Heart left ventricle (tissue), 16 donors: ENCODE data around the gene CYSRT1. TPM values are rescaled to one million over a fixed set of nuclear protein-coding genes. Genes with fewer than 3 reads are reported as not detected.

Source experiments
- ATAC-seq, 4 donors: fragments of 200-7000 bp; cut with Tn5 transposase; one replicate each; pipeline ENCODE4 v1.9.1; 2020 to 2022; ENCODE audit warnings: moderate library complexity in 4 of 4, mild to moderate bottlenecking in 3 of 4, moderate number of reproducible peaks in 1 of 4
- DNase-seq, 5 donors: peaks; one replicate each; pipeline ENCODE4 v3.0.0-alpha.2; 2020
- H3K27ac ChIP-seq, 12 donors: fragments of 200-600 bp; sonication (generic) in 4 of 12; one replicate each; pipeline versions ENCODE4 v1.5.0 to v1.8.0; 2016 to 2022; ENCODE audit warnings: mild to moderate bottlenecking in 2 of 12
- H3K27me3 ChIP-seq, 9 donors: fragments of 200-600 bp; sonication (generic) in 2 of 9; one replicate each; pipeline versions ENCODE4 v1.5.1 to v1.8.0; 2016 to 2022; ENCODE audit warnings: mild to moderate bottlenecking in 3 of 9
- H3K36me3 ChIP-seq, 9 donors: fragments of 200-600 bp; sonication (generic) in 2 of 9; one replicate each; pipeline versions ENCODE4 v1.5.0 to v1.8.0; 2018 to 2022; ENCODE audit warnings: mild to moderate bottlenecking in 2 of 9
- H3K4me1 ChIP-seq, 12 donors: fragments of 200-600 bp; sonication (generic) in 4 of 12; one replicate each; pipeline versions ENCODE4 v1.5.0 to v1.8.0; 2016 to 2022; ENCODE audit warnings: mild to moderate bottlenecking in 3 of 12
- H3K4me3 ChIP-seq, 12 donors: fragments of 200-600 bp; sonication (generic) in 4 of 12; one replicate each; pipeline versions ENCODE4 v1.5.0 to v1.8.0; 2017 to 2022; ENCODE audit warnings: mild to moderate bottlenecking in 9 of 12, moderate library complexity in 4 of 12
- H3K9me3 ChIP-seq, 12 donors: fragments of 200-600 bp; sonication (generic) in 4 of 12; one replicate each; pipeline versions ENCODE4 v1.5.0 to v1.8.0; 2016 to 2022; ENCODE audit warnings: mild to moderate bottlenecking in 1 of 12
- POLR2A ChIP-seq, 2 donors: fragments of 450-650 bp; IDR thresholded peaks; one replicate each; pipeline ENCODE4 v1.6.1; 2017; ENCODE audit warnings: antibody characterized with exemption in 2 of 2, mild to moderate bottlenecking in 2 of 2, moderate library complexity in 2 of 2
- WGBS, 4 donors: extraction: QIAGEN DNeasy Blood & Tissue Kit in 2 of 4; methylation state at CpG; one replicate each; pipeline versions ENCODE4 v1.1.5 to v1.1.7; 2013 to 2018; 5-methylcytosine and 5-hydroxymethylcytosine counted together
- intact Hi-C, 10 donors: fragments of 100-400 bp; cut with DNase I; formaldehyde crosslinking; loops; one replicate each; pipeline versions ENCODE4 v1.11.1 to v1.14.2; 2022
- polyA plus RNA-seq, 2 donors: library from polyadenylated mRNA; stranded (reverse); fragments of 200-250 nt; gene quantifications; one replicate each; pipeline ENCODE4 v1.2.3, GENCODE V29; 2013
- total RNA-seq, 9 donors: library from RNA; depleted of rRNA in 2 of 9; stranded (reverse); fragments of >200 nt in 2 of 9; fragmentation: NEBNext Ultra II Directional in 3 of 9; extraction: Animal tissue kit (Norgen Biotek cat#: 25700) in 3 of 9; gene quantifications; one replicate each; pipeline versions ENCODE4 v1.1.0 to v1.2.4, GENCODE V29; 2016 to 2023
- TF ChIP-seq, protein P1 (sequence below), 12 donors: fragments of 200-600 bp; sonication (generic) in 4 of 12; IDR thresholded peaks; one replicate each; pipeline versions ENCODE4 v1.5.0 to v1.8.0; 2018 to 2022; ENCODE audit warnings: antibody characterized with exemption in 12 of 12, mild to moderate bottlenecking in 5 of 12
- donor health status: ischemic (EF 13 %, LVEDD 7.1; RV severe dilation, severe dysfunction).
- donor health status: healthy with polysubstance abuse.
- donor health status: DM: no; HTN: yes; CAD: no.
- donor health status: DM: no; HTN: no; CAD: no.
- donor health status: ischemic (EF 25% LVEDD 6.9; RV normal size, moderate dysfunction).
- donor health status: ischemic (EF 25% LVEDD 5.7; RV mildly dilated, moderate dysfunction).
- donor health status: healthy.
- donor health status: DM: yes; HTN: yes; CAD: no.
- donor health status: ischemic (EF 35%, LVEDD 5.7; RV mildly dilated, moderate dysfunction).
- donor health status: nonischemic (EF 11% LVEDD 7.7; RV severe dilation, severe dysfunction).
- donor health status: DM: yes; HTN: yes; CAD: no.
- donor health status: PGD.
- donor health status: ischemic (EF 29% LVEDD 5.4; RV normal size, mild dysfunction).
- donor health status: nonischemic (EF 23%, LVEDD 6.1; RV moderate dilation, normal function).

CYSRT1 gene
- total and polyA plus RNA-seq, 11 donors, result 0.14 to 0.61 (median 0.27) TPM; not detected in 3

DNA sequence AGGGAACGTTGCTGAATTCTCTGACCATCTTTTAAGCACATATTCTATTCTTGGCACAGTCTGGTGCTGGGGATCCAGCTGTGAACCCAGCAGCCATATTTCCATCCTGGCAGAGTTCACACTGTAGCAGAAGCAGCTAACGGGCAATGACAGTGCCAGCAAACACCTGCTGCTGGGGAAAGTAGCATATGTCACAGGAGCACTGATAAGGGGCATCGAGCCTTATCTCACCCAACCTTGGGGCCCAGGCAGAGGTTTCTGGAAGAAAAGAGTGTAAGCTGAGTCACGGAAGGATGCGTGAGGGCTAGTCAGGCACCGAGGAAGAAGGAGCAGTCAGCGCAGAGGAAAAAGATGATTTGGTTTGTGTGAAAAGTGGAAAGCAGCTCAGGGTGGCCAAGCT, 18.4 kb upstream of the CYSRT1 start:
- 66 to 69% (median 67%) methylated on average over 7 of the region's 7 CpGs for WGBS, 4 donors
- H3K27ac ChIP-seq, result no peak overlapping the region
- peaks cover 0 to 24% (median 0%) of the 10 kb centered on the region in 9 donors for H3K36me3 ChIP-seq
- H3K4me1 ChIP-seq, result peaks cover 7 to 57% (median 44%) of the 10 kb centered on the region in 12 donors
- peak overlapping the region in 9 of 12 donors; percentile 73 to 100 (median 98) for H3K4me3 ChIP-seq
- DNase-seq (no peak), ATAC-seq (no peak)
- H3K27me3 ChIP-seq, result no peaks in the 10 kb centered on the region
- intact Hi-C loops, result no loop called here
- no peaks in the 10 kb centered on the region for H3K9me3 ChIP-seq
- TF ChIP-seq POLR2A (IDR thresholded peaks at IDR 0.05), result no peak
- TF ChIP-seq, protein P1, sequence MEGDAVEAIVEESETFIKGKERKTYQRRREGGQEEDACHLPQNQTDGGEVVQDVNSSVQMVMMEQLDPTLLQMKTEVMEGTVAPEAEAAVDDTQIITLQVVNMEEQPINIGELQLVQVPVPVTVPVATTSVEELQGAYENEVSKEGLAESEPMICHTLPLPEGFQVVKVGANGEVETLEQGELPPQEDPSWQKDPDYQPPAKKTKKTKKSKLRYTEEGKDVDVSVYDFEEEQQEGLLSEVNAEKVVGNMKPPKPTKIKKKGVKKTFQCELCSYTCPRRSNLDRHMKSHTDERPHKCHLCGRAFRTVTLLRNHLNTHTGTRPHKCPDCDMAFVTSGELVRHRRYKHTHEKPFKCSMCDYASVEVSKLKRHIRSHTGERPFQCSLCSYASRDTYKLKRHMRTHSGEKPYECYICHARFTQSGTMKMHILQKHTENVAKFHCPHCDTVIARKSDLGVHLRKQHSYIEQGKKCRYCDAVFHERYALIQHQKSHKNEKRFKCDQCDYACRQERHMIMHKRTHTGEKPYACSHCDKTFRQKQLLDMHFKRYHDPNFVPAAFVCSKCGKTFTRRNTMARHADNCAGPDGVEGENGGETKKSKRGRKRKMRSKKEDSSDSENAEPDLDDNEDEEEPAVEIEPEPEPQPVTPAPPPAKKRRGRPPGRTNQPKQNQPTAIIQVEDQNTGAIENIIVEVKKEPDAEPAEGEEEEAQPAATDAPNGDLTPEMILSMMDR (IDR thresholded peaks at IDR 0.05), result no peak

DNA sequence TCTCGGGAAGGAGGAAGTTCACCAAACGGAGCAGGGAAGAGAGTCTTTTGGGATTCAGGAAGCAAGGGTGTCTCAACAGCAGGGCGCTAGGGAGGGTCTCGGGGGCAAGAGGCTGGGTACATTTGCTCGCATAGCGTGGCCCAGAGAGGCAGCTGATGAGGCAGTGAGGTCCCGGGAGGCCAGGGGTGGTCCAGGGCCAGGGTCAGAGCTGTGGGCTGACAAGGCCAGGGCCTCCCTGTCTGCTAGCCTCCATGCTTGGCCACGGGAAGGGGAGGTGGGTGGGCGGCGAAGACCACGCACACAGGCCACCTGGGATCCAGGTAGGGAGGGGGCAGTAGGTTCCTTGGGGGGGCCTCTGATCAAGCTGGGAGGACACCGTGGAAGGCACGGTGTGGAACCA, 13.4 kb upstream of the CYSRT1 start:
- Histone ChIP-seq H3K4me3 (no peak overlapping the region), H3K9me3 (no peaks in the 10 kb centered on the region), H3K36me3 (peaks cover 0 to 32% (median 3%) of the 10 kb centered on the region in 9 donors), H3K27ac (no peak overlapping the region), H3K27me3 (no peaks in the 10 kb centered on the region), H3K4me1 (peaks cover 0 to 11% (median 5%) of the 10 kb centered on the region in 12 donors)
- ATAC-seq, result no peak
- TF ChIP-seq, protein P1 (IDR thresholded peaks at IDR 0.05), result no peak
- intact Hi-C loops, result no loop called here
- WGBS, 4 donors, result 76 to 85% (median 79%) methylated on average over 13 of the region's 13 CpGs
- DNase-seq, result no peak

DNA sequence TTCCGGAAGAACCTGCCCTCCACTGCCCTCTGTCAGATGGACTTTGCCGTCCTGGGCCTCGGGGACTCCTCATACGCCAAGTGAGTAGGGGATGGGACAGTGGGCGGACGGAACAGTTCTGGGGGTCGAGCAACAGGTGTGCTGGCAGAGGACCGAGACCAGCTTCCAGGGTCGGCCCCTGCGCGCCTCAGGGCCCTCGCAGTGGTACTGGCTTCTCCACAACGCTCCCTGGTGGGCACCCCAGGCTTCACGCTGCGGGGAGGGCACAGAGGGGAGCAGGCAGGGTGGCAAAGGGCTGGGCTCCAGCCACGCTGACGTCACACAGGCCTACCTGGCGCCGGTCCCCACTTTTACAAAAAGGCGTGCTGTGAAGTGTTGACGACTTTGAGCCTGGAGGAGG, 12.5 kb upstream of the CYSRT1 start:
- peaks cover 0 to 32% (median 3%) of the 10 kb centered on the region in 9 donors for H3K36me3 ChIP-seq
- no peaks in the 10 kb centered on the region for H3K27me3 ChIP-seq
- intact Hi-C loops, result no loop called here
- no peak overlapping the region for H3K27ac ChIP-seq
- H3K9me3 ChIP-seq, result no peaks in the 10 kb centered on the region
- peaks cover 0 to 10% (median 6%) of the 10 kb centered on the region in 12 donors for H3K4me1 ChIP-seq
- H3K4me3 ChIP-seq, result no peak overlapping the region
- TF ChIP-seq POLR2A (IDR thresholded peaks at IDR 0.05), result no peak
- TF ChIP-seq, protein P1 (IDR thresholded peaks at IDR 0.05), result no peak
- 80 to 87% (median 81%) methylated on average over 16 to 21 of the region's 21 CpGs for WGBS, 4 donors
- no peak for ATAC-seq
- DNase-seq, result no peak

DNA sequence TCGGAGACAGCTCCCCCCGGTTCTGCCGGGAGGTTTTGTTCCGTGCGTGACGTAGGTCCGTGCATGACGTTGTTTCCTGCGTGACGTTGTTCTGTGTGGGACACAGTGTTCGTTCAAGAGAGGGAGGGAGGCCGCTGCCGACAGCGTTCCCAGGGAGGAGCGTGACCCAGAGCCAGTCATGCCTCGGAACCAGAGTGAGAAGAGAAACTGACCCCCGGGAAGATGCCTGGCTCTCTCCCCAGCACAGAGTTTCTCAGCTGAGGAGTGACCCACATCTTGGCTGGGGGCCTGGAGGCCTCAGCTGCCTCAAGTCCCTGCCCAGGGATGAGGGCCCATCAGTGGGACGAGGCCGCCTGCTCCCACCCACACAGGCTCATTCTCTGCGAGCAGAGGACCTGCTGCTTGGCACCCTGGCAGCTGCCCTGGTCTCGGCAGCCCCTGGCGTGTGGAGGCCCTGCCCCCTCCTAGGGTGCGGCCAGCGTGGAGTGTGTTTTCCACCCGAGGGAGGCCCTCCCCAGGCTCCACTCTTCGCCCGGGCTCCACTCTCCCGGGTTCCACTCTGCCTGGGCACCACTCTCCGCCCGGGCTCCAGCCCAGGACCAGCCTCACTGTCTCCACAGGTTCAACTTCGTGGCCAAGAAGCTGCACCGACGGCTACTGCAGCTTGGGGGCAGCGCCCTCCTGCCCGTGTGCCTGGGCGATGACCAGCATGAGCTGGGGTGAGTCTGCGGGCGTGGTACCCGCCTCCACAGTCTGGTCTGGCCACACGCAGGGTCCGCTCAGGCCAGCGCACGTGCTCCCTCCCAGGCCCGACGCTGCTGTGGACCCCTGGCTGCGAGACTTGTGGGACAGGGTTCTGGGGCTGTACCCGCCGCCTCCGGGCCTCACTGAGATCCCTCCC, 11.6 kb upstream of the CYSRT1 start:
- ATAC-seq (no peak), DNase-seq (no peak)
- TF ChIP-seq, protein P1 (IDR thresholded peaks at IDR 0.05), result no peak
- no peak for TF ChIP-seq POLR2A (IDR thresholded peaks at IDR 0.05)
- H3K4me3 ChIP-seq, result no peak overlapping the region
- peaks cover 2 to 19% (median 15%) of the 10 kb centered on the region in 12 donors for H3K4me1 ChIP-seq
- H3K36me3 ChIP-seq, result peaks cover 0 to 32% (median 2%) of the 10 kb centered on the region in 9 donors
- 88 to 92% (median 91%) methylated on average over 44 to 49 of the region's 49 CpGs for WGBS, 4 donors
- H3K27ac ChIP-seq, result no peak overlapping the region
- H3K9me3 ChIP-seq, result no peaks in the 10 kb centered on the region
- no peaks in the 10 kb centered on the region for H3K27me3 ChIP-seq
- intact Hi-C loops, result no loop called here
